DOHH2 (cell line): Measurements from ENCODE around the gene CERCAM.
A peak's percentile ranks its signal among the peaks of the same experiment; 100 is the strongest.

Source experiments
- H3F3A ChIP-seq: fragments of 200-600 bp; sonication (generic), shearing (Covaris generic); 2 replicates; pipeline ENCODE4 v1.6.0; 2016; ENCODE audit warnings: antibody characterized with exemption, mild to moderate bottlenecking; ENCODE audit not compliant: control insufficient read depth, insufficient read depth
- H3K27ac ChIP-seq: fragments of 200-600 bp; sonication (generic); 2 replicates; pipeline ENCODE4 v1.5.1; 2014; ENCODE audit warnings: low read depth, mild to moderate bottlenecking, low read length, moderate library complexity
- H3K27me3 ChIP-seq: fragments of 200-600 bp; sonication (generic); 2 replicates; pipeline ENCODE4 v1.6.1; 2014; ENCODE audit warnings: mild to moderate bottlenecking, low read length, mixed read lengths; ENCODE audit not compliant: control insufficient read depth
- H3K36me3 ChIP-seq: fragments of 200-600 bp; sonication (generic); 2 replicates; pipeline ENCODE4 v1.6.1; 2014; ENCODE audit warnings: mild to moderate bottlenecking, low read length, moderate library complexity, mixed read lengths; ENCODE audit not compliant: control insufficient read depth
- H3K4me1 ChIP-seq: fragments of 200-600 bp; sonication (generic); 2 replicates; pipeline ENCODE4 v1.6.1; 2014; ENCODE audit warnings: mild to moderate bottlenecking, low read length, mixed read lengths; ENCODE audit not compliant: control insufficient read depth
- H3K4me2 ChIP-seq: fragments of 200-600 bp; sonication (generic); 2 replicates; pipeline ENCODE4 v1.6.0; 2014; ENCODE audit warnings: mild to moderate bottlenecking, low read length, moderate library complexity
- H3K4me3 ChIP-seq: fragments of 200-600 bp; sonication (generic); 2 replicates; pipeline ENCODE4 v1.5.1; 2014; ENCODE audit warnings: mild to moderate bottlenecking, low read length, mixed read lengths
- H3K79me2 ChIP-seq: fragments of 200-600 bp; sonication (generic); 2 replicates; pipeline ENCODE4 v1.6.1; 2014; ENCODE audit warnings: mild to moderate bottlenecking, low read length, mixed read lengths; ENCODE audit not compliant: control insufficient read depth
- H3K9me2 ChIP-seq: fragments of 200-600 bp; sonication (generic); replicated peaks from 2 replicates; pipeline ENCODE4 v1.6.1; 2014; ENCODE audit warnings: mild to moderate bottlenecking, low read length, mixed read lengths; ENCODE audit not compliant: control insufficient read depth
- H3K9me3 ChIP-seq: fragments of 200-600 bp; sonication (generic); 2 replicates; pipeline ENCODE4 v1.6.1; 2014; ENCODE audit warnings: antibody characterized with exemption, low read length, mixed read lengths; ENCODE audit not compliant: control insufficient read depth, insufficient read depth
- H4K20me1 ChIP-seq: fragments of 200-600 bp; sonication (generic); 2 replicates; pipeline ENCODE4 v1.6.0; 2014; ENCODE audit warnings: low read depth, mild to moderate bottlenecking, antibody characterized with exemption, low read length, moderate library complexity; ENCODE audit not compliant: control insufficient read depth, insufficient read depth
- CTCF ChIP-seq: fragments of 200-600 bp; sonication (generic); IDR thresholded peaks from one replicate; pipeline ENCODE4 v1.5.1; 2014; ENCODE audit warnings: antibody characterized with exemption, mild to moderate bottlenecking, low read depth, low read length; ENCODE audit not compliant: poor library complexity, severe bottlenecking
- EZH2phosphoT487 ChIP-seq: fragments of 200-600 bp; sonication (generic); IDR thresholded peaks from 2 replicates; pipeline ENCODE4 v1.6.1; 2017; ENCODE audit warnings: borderline replicate concordance, mild to moderate bottlenecking, antibody characterized with exemption, low read length, moderate library complexity, mixed read lengths

CERCAM gene

GRCh38 chr9:128455849-128456612 lies 35.4 kb downstream of the CERCAM start, which contains the start of gene ODF2:
TSS of gene ODF2 (plus strand) at chr9:128456006. CDS start at chr9:128456092, 86 bp downstream.
- Histone ChIP-seq H3K4me1 (peaks cover 11% of the 10 kb centered on the region), H3K9me3 (no peaks in the 10 kb centered on the region), H4K20me1 (no peaks in the 10 kb centered on the region), H3K4me2 (peak within 1 kb of the TSS; percentile 97), H3K36me3 (peaks cover 20% of the 10 kb centered on the region), H3K27me3 (no peaks in the 10 kb centered on the region), H3K9me2 (no peaks in the 10 kb centered on the region), H3K79me2 (peaks cover 33% of the 10 kb centered on the region), H3K27ac (peak within 1 kb of the TSS; percentile 76), H3F3A (no peaks in the 10 kb centered on the region), H3K4me3 (peak within 1 kb of the TSS; percentile 92)
- no peak for TF ChIP-seq EZH2phosphoT487
- TF ChIP-seq CTCF: no peak

GRCh38 chr9:128456613-128457061 lies 36.0 kb downstream of the CERCAM start:
- peaks cover 11% of the 10 kb centered on the region for H3K4me1 ChIP-seq
- H3K9me2 ChIP-seq: no peaks in the 10 kb centered on the region
- H3K36me3 ChIP-seq: peaks cover 23% of the 10 kb centered on the region
- TF ChIP-seq CTCF: no peak
- no peak for TF ChIP-seq EZH2phosphoT487
- peak overlapping the region; percentile 92 for H3K4me3 ChIP-seq
- peak overlapping the region; percentile 97 for H3K4me2 ChIP-seq
- no peaks in the 10 kb centered on the region for H3K9me3 ChIP-seq
- no peaks in the 10 kb centered on the region for H3F3A ChIP-seq
- no peaks in the 10 kb centered on the region for H4K20me1 ChIP-seq
- peak overlapping the region; percentile 76 for H3K27ac ChIP-seq
- peaks cover 33% of the 10 kb centered on the region for H3K79me2 ChIP-seq
- H3K27me3 ChIP-seq: no peaks in the 10 kb centered on the region

GRCh38 chr9:128457207-128457606 lies 36.5 kb downstream of the CERCAM start:
- no peaks in the 10 kb centered on the region for H3K9me2 ChIP-seq
- H3K4me3 ChIP-seq: peak overlapping the region; percentile 92
- peaks cover 33% of the 10 kb centered on the region for H3K79me2 ChIP-seq
- H3K4me1 ChIP-seq: peaks cover 11% of the 10 kb centered on the region
- no peaks in the 10 kb centered on the region for H3F3A ChIP-seq
- no peaks in the 10 kb centered on the region for H4K20me1 ChIP-seq
- H3K36me3 ChIP-seq: peaks cover 29% of the 10 kb centered on the region
- no peaks in the 10 kb centered on the region for H3K9me3 ChIP-seq
- 0 out of 2 replicates have a peak overlapping the region, but pooled peaks have one; percentile 76 for H3K27ac ChIP-seq
- H3K4me2 ChIP-seq: peak overlapping the region; percentile 97
- TF ChIP-seq EZH2phosphoT487 (no peak), CTCF (no peak)
- no peaks in the 10 kb centered on the region for H3K27me3 ChIP-seq
